Urinary bladder (tissue), 4 donors: ENCODE results near the gene SYTL1. TPM values are rescaled to one million over a fixed set of nuclear protein-coding genes. Genes with fewer than 3 reads are reported as not detected.
"Not testable (repeated sequence)": the region's sequence is repeated elsewhere in the genome, so short reads cannot be mapped to it uniquely, and the experiment has no call there.

ENCODE experiments used
- DNase-seq: peaks from one replicate; pipeline ENCODE4 v3.0.0-alpha.2; 2015; ENCODE audit errors: extremely low spot score
- H3K27ac ChIP-seq: one replicate; pipeline ENCODE4 v1.5.1; 2013; ENCODE audit warnings: low read depth, mild to moderate bottlenecking, moderate library complexity
- H3K36me3 ChIP-seq: one replicate; pipeline ENCODE4 v1.6.1; 2013; ENCODE audit warnings: mild to moderate bottlenecking, moderate library complexity; ENCODE audit not compliant: insufficient read depth
- H3K4me1 ChIP-seq: one replicate; pipeline ENCODE4 v1.6.1; 2013; ENCODE audit warnings: mild to moderate bottlenecking, moderate library complexity; ENCODE audit not compliant: insufficient read depth
- H3K4me3 ChIP-seq: one replicate; pipeline ENCODE4 v1.5.1; 2013; ENCODE audit warnings: low read depth, low read length
- WGBS: extraction: QIAGEN DNeasy Blood & Tissue Kit; methylation state at CpG from one replicate; pipeline ENCODE4 v1.1.7; 2013; 5-methylcytosine and 5-hydroxymethylcytosine counted together
- polyA plus RNA-seq: library from polyadenylated mRNA; stranded (reverse); fragments of 200-250 nt; gene quantifications from one replicate; pipeline ENCODE4 v1.2.3, GENCODE V29; 2013
- total RNA-seq: library from RNA; depleted of rRNA; stranded (reverse); fragments of >200 nt; gene quantifications from one replicate; pipeline ENCODE4 v1.2.3, GENCODE V29; 2014
- donor health status: healthy with polysubstance abuse.
- donor health status: healthy.

SYTL1 gene
- total and polyA plus RNA-seq, 2 donors, result 12.8 to 31.0 TPM

- no peak overlapping the region for H3K4me3 ChIP-seq
- H3K27ac ChIP-seq, result no peak overlapping the region
- no peaks in the 10 kb centered on the region for H3K4me1 ChIP-seq
- no peak for DNase-seq
- H3K36me3 ChIP-seq, result no peaks in the 10 kb centered on the region
- 86% methylated on average over 13 of the region's 13 CpGs for WGBS
These were observed 41.8 kb downstream of the SYTL1 start for GRCh38 chr1:27383661-27384060.

GRCh38 chr1:27384797-27385196 lies 43.0 kb downstream of the SYTL1 start:
- not testable (repeated sequence) for H3K36me3 ChIP-seq, H3K4me1 ChIP-seq, H3K4me3 ChIP-seq, H3K27ac ChIP-seq, DNase-seq
- 86% methylated on average over 3 of the region's 3 CpGs for WGBS

GRCh38 chr1:27388337-27389005 lies 46.6 kb downstream of the SYTL1 start:
- WGBS, result 44% methylated on average over 5 of the region's 5 CpGs
- Histone ChIP-seq H3K36me3 (no peaks in the 10 kb centered on the region), H3K4me3 (no peak overlapping the region), H3K4me1 (no peaks in the 10 kb centered on the region), H3K27ac (no peak overlapping the region)
- no peak for DNase-seq

GRCh38 chr1:27391511-27392095 lies 49.8 kb downstream of the SYTL1 start:
- no peak for DNase-seq
- 6% methylated on average over 13 of the region's 13 CpGs for WGBS
- Histone ChIP-seq H3K4me1 (no peaks in the 10 kb centered on the region), H3K4me3 (peak overlapping the region; percentile 42), H3K36me3 (no peaks in the 10 kb centered on the region), H3K27ac (no peak overlapping the region)

GRCh38 chr1:27392096-27392777 lies 50.4 kb downstream of the SYTL1 start, which contains the start of gene GPR3:
Gene GPR3 (plus strand): TSS chr1:27392622. CDS start chr1:27393799, 1,177 bp downstream.
- H3K27ac ChIP-seq, result no peak within 1 kb of the TSS
- WGBS, result 2% methylated on average over 69 of the region's 69 CpGs
- peak within 1 kb of the TSS; percentile 42 for H3K4me3 ChIP-seq
- H3K4me1 ChIP-seq, result no peaks in the 10 kb centered on the region
- no peak for DNase-seq
- H3K36me3 ChIP-seq, result no peaks in the 10 kb centered on the region

- Histone ChIP-seq H3K4me3 (peak overlapping the region; percentile 42), H3K4me1 (no peaks in the 10 kb centered on the region), H3K27ac (no peak overlapping the region), H3K36me3 (no peaks in the 10 kb centered on the region)
- 35% methylated on average over 30 of the region's 30 CpGs for WGBS
- DNase-seq, result no peak
These were observed 51.2 kb downstream of the SYTL1 start for GRCh38 chr1:27392778-27393635.

- Histone ChIP-seq H3K4me3 (no peak overlapping the region), H3K36me3 (no peaks in the 10 kb centered on the region), H3K27ac (no peak overlapping the region), H3K4me1 (no peaks in the 10 kb centered on the region)
- DNase-seq, result no peak
- 96% methylated on average over 18 of the region's 18 CpGs for WGBS
These were observed 51.9 kb downstream of the SYTL1 start for GRCh38 chr1:27393641-27394281.

GRCh38 chr1:27394282-27394658 lies 52.4 kb downstream of the SYTL1 start:
- no peak for DNase-seq
- no peaks in the 10 kb centered on the region for H3K4me1 ChIP-seq
- WGBS, result 98% methylated on average over 9 of the region's 9 CpGs
- H3K27ac ChIP-seq, result no peak overlapping the region
- no peak overlapping the region for H3K4me3 ChIP-seq
- H3K36me3 ChIP-seq, result no peaks in the 10 kb centered on the region

GRCh38 chr1:27394925-27395324 lies 53.1 kb downstream of the SYTL1 start:
- Histone ChIP-seq H3K4me3 (no peak overlapping the region), H3K36me3 (no peaks in the 10 kb centered on the region), H3K4me1 (no peaks in the 10 kb centered on the region), H3K27ac (no peak overlapping the region)
- 73% methylated on average over 1 of the region's 1 CpG for WGBS
- DNase-seq, result no peak

- H3K4me3 ChIP-seq, result no peak overlapping the region
- no peak for DNase-seq
- 9% methylated on average over 10 of the region's 10 CpGs for WGBS
- no peak overlapping the region for H3K27ac ChIP-seq
- H3K36me3 ChIP-seq, result no peaks in the 10 kb centered on the region
- no peaks in the 10 kb centered on the region for H3K4me1 ChIP-seq
These were observed 53.8 kb downstream of the SYTL1 start for GRCh38 chr1:27395441-27396195.

- Histone ChIP-seq H3K4me3 (no peak overlapping the region), H3K4me1 (no peaks in the 10 kb centered on the region), H3K27ac (no peak overlapping the region), H3K36me3 (no peaks in the 10 kb centered on the region)
- 71% methylated on average over 3 of the region's 3 CpGs for WGBS
- no peak for DNase-seq
These were observed 55.3 kb downstream of the SYTL1 start for GRCh38 chr1:27397110-27397509.

GRCh38 chr1:27397749-27398148 lies 55.9 kb downstream of the SYTL1 start:
- H3K27ac ChIP-seq, result no peak overlapping the region
- DNase-seq, result no peak

More at GRCh38 chr1:27397749-27398148, 55.9 kb downstream of the SYTL1 start:
- no peaks in the 10 kb centered on the region for H3K36me3 ChIP-seq
- 71% methylated on average over 7 of the region's 7 CpGs for WGBS
- no peaks in the 10 kb centered on the region for H3K4me1 ChIP-seq
- H3K4me3 ChIP-seq, result no peak overlapping the region
